Activated T-helper 2 cell treated with anti-CD3 and anti-CD28 coated beads, Interferon-gamma antibody, Interleukin-2, Interleukin-4, amounts not matched to agents 10 μg/mL and 5 μg/mL and 100 μg/mL, durations not matched to agents 14 hours and 24 hours and 36 hours (primary cell): ENCODE data around the gene NMU. TPM values are rescaled to one million over a fixed set of nuclear protein-coding genes. Genes with fewer than 3 reads are reported as not detected.
"Not testable (repeated sequence)": the region's sequence is repeated elsewhere in the genome, so short reads cannot be mapped to it uniquely, and the experiment has no call there.

ENCODE experiments used
- DNase-seq: peaks from one replicate; pipeline ENCODE4 v3.0.0; 2021; ENCODE audit warnings: low spot score
- H3K27ac Mint-ChIP-seq: one replicate; pipeline ENCODE4 v1.8.0; 2021; ENCODE audit warnings: mixed read lengths
- H3K27me3 Mint-ChIP-seq: one replicate; pipeline ENCODE4 v1.8.0; 2021; ENCODE audit warnings: low read depth, mixed read lengths
- H3K36me3 Mint-ChIP-seq: one replicate; pipeline ENCODE4 v1.8.0; 2021; ENCODE audit warnings: low read depth, mixed read lengths
- H3K4me1 Mint-ChIP-seq: one replicate; pipeline ENCODE4 v1.8.0; 2021; ENCODE audit warnings: low read depth, mixed read lengths
- H3K4me3 Mint-ChIP-seq: one replicate; pipeline ENCODE4 v1.8.0; 2021; ENCODE audit warnings: low read depth, mild to moderate bottlenecking, moderate library complexity, mixed read lengths
- H3K9me3 Mint-ChIP-seq: one replicate; pipeline ENCODE4 v1.8.0; 2021; ENCODE audit warnings: mixed read lengths
- intact Hi-C: fragments of 100-400 bp; cut with micrococcal nuclease; formaldehyde crosslinking; loops from one replicate; pipeline ENCODE4 v1.15.1; 2023
- total RNA-seq: library from RNA; stranded (reverse); gene quantifications from 2 replicates; pipeline ENCODE4 v1.2.3, GENCODE V29; 2022

Gene NMU
- total RNA-seq, 1 donor from 2014 or later, result not detected

GRCh38 chr4:55575513-55575912, 60.6 kb downstream of the NMU start:
- H3K27me3 Mint-ChIP-seq, result peaks cover 2% of the 10 kb centered on the region
- H3K36me3 Mint-ChIP-seq, result no peaks in the 10 kb centered on the region
- H3K27ac Mint-ChIP-seq, result no peak overlapping the region
- H3K4me1 Mint-ChIP-seq, result no peaks in the 10 kb centered on the region
- intact Hi-C loops, result no loop called here
- H3K9me3 Mint-ChIP-seq, result peaks cover 34% of the 10 kb centered on the region
- no peak overlapping the region for H3K4me3 Mint-ChIP-seq
- no peak for DNase-seq

GRCh38 chr4:55574252-55574651, 61.8 kb downstream of the NMU start:
- Mint-ChIP-seq H3K36me3 (no peaks in the 10 kb centered on the region), H3K9me3 (peaks cover 34% of the 10 kb centered on the region)
- intact Hi-C loops, result no loop called here

GRCh38 chr4:55571806-55572205, 64.3 kb downstream of the NMU start:
- peaks cover 2% of the 10 kb centered on the region for H3K27me3 Mint-ChIP-seq
- H3K9me3 Mint-ChIP-seq, result peaks cover 22% of the 10 kb centered on the region
- intact Hi-C loops, result no loop called here
- no peak for DNase-seq
- H3K4me1 Mint-ChIP-seq, result no peaks in the 10 kb centered on the region
- H3K4me3 Mint-ChIP-seq, result no peak overlapping the region
- H3K36me3 Mint-ChIP-seq, result no peaks in the 10 kb centered on the region
- no peak overlapping the region for H3K27ac Mint-ChIP-seq

More at GRCh38 chr4:55574252-55574651, 61.8 kb downstream of the NMU start:
- no peak for DNase-seq
- Mint-ChIP-seq H3K4me3 (no peak overlapping the region), H3K27ac (no peak overlapping the region), H3K4me1 (no peaks in the 10 kb centered on the region), H3K27me3 (peaks cover 2% of the 10 kb centered on the region)

- DNase-seq, result no peak
- H3K4me1 Mint-ChIP-seq, result no peaks in the 10 kb centered on the region
- no peaks in the 10 kb centered on the region for H3K36me3 Mint-ChIP-seq
- no peak overlapping the region for H3K27ac Mint-ChIP-seq
- no peak overlapping the region for H3K4me3 Mint-ChIP-seq
- H3K9me3 Mint-ChIP-seq, result peaks cover under 1% of the 10 kb centered on the region
- H3K27me3 Mint-ChIP-seq, result peaks cover 2% of the 10 kb centered on the region
- intact Hi-C loops, result no loop called here
Observed at GRCh38 chr4:55568905-55569504, 67.1 kb downstream of the NMU start.

- Mint-ChIP-seq H3K27ac (no peak overlapping the region), H3K4me3 (no peak overlapping the region), H3K9me3 (peaks cover 12% of the 10 kb centered on the region), H3K36me3 (peaks cover 3% of the 10 kb centered on the region), H3K4me1 (peaks cover 7% of the 10 kb centered on the region), H3K27me3 (peaks cover 11% of the 10 kb centered on the region)
- no peak for DNase-seq
- intact Hi-C loops, result no loop called here
Observed at GRCh38 chr4:55561889-55562288, 74.2 kb downstream of the NMU start.

- no peak overlapping the region for H3K27ac Mint-ChIP-seq
- H3K27me3 Mint-ChIP-seq, result peaks cover 13% of the 10 kb centered on the region
- no peak for DNase-seq
- intact Hi-C loops, result no loop called here
- H3K4me1 Mint-ChIP-seq, result peaks cover 7% of the 10 kb centered on the region
- H3K36me3 Mint-ChIP-seq, result peaks cover 3% of the 10 kb centered on the region
- H3K9me3 Mint-ChIP-seq, result peaks cover 12% of the 10 kb centered on the region
- no peak overlapping the region for H3K4me3 Mint-ChIP-seq
Observed at GRCh38 chr4:55560096-55560495, 76.0 kb downstream of the NMU start.

- intact Hi-C loops, result loop anchor here (1.0 to 5.0 kb wide), 2 partner anchors 217 to 242 kb away; no protein-coding TSS in a partner anchor
- peaks cover 12% of the 10 kb centered on the region for H3K9me3 Mint-ChIP-seq
- no peak for DNase-seq
- H3K36me3 Mint-ChIP-seq, result peaks cover 3% of the 10 kb centered on the region
- H3K4me1 Mint-ChIP-seq, result peaks cover 10% of the 10 kb centered on the region
- no peak overlapping the region for H3K4me3 Mint-ChIP-seq
- H3K27me3 Mint-ChIP-seq, result peaks cover 39% of the 10 kb centered on the region
- H3K27ac Mint-ChIP-seq, result no peak overlapping the region
Observed at GRCh38 chr4:55554453-55555030, 81.6 kb downstream of the NMU start.

GRCh38 chr4:55553441-55554201, 82.5 kb downstream of the NMU start:
- H3K4me3 Mint-ChIP-seq, result no peak overlapping the region
- no peak for DNase-seq
- peaks cover 6% of the 10 kb centered on the region for H3K9me3 Mint-ChIP-seq
- H3K36me3 Mint-ChIP-seq, result peaks cover 3% of the 10 kb centered on the region
- H3K27ac Mint-ChIP-seq, result no peak overlapping the region
- intact Hi-C loops, result loop anchor here (1.0 to 5.0 kb wide), 2 partner anchors 216 to 241 kb away; no protein-coding TSS in a partner anchor
- H3K27me3 Mint-ChIP-seq, result peaks cover 43% of the 10 kb centered on the region
- H3K4me1 Mint-ChIP-seq, result peaks cover 14% of the 10 kb centered on the region

- not testable (repeated sequence) for DNase-seq, H3K27ac Mint-ChIP-seq, H3K4me3 Mint-ChIP-seq, H3K9me3 Mint-ChIP-seq, H3K36me3 Mint-ChIP-seq
- H3K27me3 Mint-ChIP-seq, result peaks cover 56% of the 10 kb centered on the region
- peaks cover 22% of the 10 kb centered on the region for H3K4me1 Mint-ChIP-seq
- intact Hi-C loops, result loop anchor here (5.0 kb wide), 1 partner anchor 215 kb away; no protein-coding TSS in a partner anchor
Observed at GRCh38 chr4:55551964-55552363, 84.1 kb downstream of the NMU start.

GRCh38 chr4:55549888-55550287, 86.2 kb downstream of the NMU start:
- H3K36me3 Mint-ChIP-seq, result no peaks in the 10 kb centered on the region
- intact Hi-C loops, result loop anchor here (1.0 to 5.0 kb wide), 5 partner anchors 155 to 397 kb away; partner anchors contain the start of genes CEP135, EXOC1 and TMEM165
- H3K27me3 Mint-ChIP-seq, result peaks cover 52% of the 10 kb centered on the region
- H3K27ac Mint-ChIP-seq, result no peak overlapping the region
- peaks cover 25% of the 10 kb centered on the region for H3K4me1 Mint-ChIP-seq
- H3K9me3 Mint-ChIP-seq, result no peaks in the 10 kb centered on the region
- H3K4me3 Mint-ChIP-seq, result no peak overlapping the region
- no peak for DNase-seq

- no peak for DNase-seq
- Mint-ChIP-seq H3K27me3 (peaks cover 53% of the 10 kb centered on the region), H3K4me3 (peak overlapping the region; percentile 84), H3K27ac (no peak overlapping the region), H3K4me1 (peaks cover 38% of the 10 kb centered on the region), H3K9me3 (no peaks in the 10 kb centered on the region), H3K36me3 (no peaks in the 10 kb centered on the region)
- intact Hi-C loops, result loop anchor here (2.0 to 5.0 kb wide), 4 partner anchors 113 to 399 kb away; partner anchors contain the start of genes CEP135 and EXOC1
Observed at GRCh38 chr4:55547918-55548317, 88.2 kb downstream of the NMU start.

- Mint-ChIP-seq H3K4me1 (peaks cover 38% of the 10 kb centered on the region), H3K36me3 (no peaks in the 10 kb centered on the region), H3K27ac (no peak overlapping the region), H3K27me3 (peaks cover 48% of the 10 kb centered on the region), H3K4me3 (peak overlapping the region; percentile 84), H3K9me3 (no peaks in the 10 kb centered on the region)
- DNase-seq, result no peak
- intact Hi-C loops, result loop anchor here (2.0 to 5.0 kb wide), 4 partner anchors 113 to 400 kb away; partner anchors contain the start of genes CEP135 and EXOC1
Observed at GRCh38 chr4:55547466-55547770, 88.7 kb downstream of the NMU start.
